SHP77 (cell line): Measurements from ENCODE around the gene COL18A1.
"Not testable (repeated sequence)": the region's sequence is repeated elsewhere in the genome, so short reads cannot be mapped to it uniquely, and the experiment has no call there.

Experiments
- DNase-seq, 2 experiments: peaks; one replicate each; lab custom pipeline; 2025; lab: John Stamatoyannopoulos, UW

Gene COL18A1

DNA sequence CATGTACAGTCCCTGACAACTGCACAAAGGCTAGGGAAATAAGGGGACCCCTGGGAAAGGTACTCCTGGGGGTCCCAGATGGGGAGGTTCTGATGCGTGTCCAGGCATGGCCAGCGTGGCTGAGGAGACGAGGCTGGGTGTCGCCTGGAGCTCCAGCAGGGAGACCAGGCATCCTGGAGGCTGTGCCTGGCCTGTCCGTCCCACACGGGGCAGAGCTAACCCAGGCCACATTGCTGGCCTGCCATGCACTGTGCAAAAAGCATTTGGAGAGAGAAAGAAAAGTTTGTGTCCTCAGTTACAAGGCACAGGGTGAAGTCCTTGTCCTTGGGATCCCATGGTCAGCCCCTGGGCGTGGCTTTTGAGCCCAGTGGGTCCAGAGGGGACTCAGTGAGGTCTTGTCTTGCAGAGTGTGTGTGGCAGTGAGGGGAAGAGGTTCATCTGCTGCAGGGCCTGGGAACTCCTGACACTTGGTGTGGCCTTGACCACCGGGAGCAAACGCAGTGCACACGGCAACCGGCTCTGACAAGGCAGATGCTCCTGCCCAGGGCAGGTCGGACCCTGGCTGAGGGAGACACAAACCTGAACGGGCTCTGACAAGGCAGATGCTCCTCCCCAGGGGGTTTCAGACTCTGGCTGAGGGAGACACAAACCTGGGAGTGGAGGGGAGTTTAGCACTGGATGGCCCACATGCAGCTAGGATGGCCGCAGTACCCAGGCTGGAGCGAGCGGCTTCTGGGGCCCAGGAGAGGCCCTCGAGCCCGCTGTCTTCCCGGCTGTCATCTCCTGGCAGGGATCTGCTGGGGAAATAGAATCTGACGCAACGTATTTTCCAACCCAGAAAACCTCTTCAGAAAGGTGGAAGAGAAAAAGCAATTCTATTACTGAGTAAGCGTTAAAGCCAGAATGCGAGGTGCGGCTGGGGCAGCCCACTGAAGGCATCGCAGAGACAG lies 37.3 kb upstream of the COL18A1 start:
- DNase-seq = no peak

DNA sequence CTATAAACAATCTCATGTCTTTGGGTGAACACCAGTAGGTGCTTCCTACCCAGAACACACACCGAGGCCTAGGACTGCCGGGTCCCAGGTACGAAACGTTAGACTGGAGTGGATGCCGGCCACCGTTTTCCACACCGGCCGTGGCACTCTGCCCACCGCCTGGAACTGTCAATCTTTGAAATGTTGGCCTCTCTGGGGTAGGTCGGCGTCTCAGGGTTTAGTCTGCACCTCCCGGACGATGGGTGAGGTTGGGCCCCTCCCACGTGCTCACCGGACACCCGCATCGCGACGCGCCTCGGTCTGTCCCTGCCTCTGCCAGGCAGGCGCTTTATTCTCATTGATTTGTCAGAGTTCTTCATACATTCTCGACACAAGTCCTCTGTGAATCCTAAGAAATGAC lies 35.9 kb upstream of the COL18A1 start:
- DNase-seq = not testable (repeated sequence)

DNA sequence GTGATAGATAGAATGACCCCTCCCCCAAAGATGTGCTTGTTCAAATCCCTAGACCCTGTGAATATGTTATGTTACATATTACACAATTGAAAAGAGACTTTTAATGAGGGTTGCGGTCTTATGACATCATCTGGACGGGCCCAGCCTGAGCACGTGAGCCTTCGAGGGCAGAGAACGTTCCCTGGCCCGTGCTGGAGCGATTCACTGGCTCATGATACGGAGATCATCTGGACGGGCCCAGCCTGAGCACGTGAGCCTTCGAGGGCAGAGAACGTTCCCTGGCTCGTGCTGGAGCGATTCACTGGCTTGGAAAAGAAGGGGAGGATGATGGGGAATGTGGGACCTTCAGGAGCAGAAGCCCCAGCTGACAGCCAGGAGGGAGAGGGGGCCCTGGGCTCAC lies 34.4 kb upstream of the COL18A1 start:
- DNase-seq = no peak

DNA sequence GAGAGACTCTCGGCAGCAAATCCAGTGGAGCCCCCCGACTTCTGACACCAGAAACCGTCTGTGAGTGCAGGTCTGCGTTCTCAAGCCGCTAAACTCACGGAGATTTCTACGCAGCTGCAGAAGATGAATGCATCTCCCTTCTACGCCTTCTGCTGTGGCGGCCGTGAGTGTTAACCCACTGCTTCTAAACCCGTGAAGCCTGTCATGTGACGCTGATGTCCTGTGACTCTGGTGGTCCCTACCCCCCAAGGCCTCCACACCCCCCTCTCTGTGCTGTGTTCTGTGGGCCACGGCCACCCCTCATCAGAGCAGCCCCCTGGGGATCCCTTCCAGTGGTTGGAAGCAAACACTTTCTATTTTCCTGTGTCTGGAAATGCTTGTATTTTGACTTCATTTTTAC lies 33.9 kb upstream of the COL18A1 start:
- no peak for DNase-seq

DNA sequence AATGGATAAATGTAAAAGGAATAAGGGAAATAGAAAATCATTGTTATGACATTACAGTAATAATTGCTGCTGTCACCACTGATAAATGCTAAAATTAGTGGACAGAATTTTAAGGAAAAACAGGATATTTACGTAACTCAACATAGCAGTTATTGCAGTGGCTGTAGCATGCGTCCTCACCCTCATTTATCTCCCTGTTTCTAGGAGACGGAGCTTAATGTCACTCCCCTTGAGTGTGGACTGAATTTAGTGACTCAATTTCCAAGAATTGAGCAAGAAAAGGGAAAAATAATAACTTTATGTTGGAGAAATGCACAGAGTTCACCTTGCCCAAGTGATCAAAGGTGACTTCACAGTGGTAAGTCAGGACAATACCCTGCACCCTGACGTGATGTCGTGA lies 33.3 kb upstream of the COL18A1 start:
- no peak for DNase-seq

DNA sequence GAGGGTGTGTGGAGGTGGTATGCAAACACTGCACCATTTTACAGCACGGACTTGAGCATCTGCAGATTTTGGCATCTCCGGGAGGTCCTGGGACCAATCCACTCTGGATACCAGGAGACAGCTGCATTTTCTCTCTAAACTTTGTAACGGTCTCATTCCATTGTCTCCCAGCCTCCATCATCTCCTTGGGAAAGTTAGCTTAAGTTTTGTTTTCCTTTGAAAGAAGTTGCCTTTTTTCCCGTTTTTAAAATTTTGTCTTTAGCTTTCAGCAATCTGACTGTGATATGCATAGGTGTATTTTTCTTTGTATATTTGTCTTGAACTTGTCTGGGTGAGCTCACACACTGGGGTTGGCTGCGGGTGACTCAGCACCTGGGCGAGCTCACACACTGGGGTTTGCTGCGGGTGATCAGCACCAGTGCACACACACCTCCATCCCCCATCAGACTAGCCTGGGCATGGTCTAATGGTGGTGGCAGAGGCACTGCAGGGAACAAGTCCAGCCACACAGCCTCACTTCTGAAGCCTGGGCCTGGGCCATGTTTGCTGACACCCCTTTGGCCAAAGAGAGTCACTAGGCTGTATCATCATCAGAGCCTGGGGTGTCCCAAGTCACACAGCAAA lies 32.1 kb upstream of the COL18A1 start:
- DNase-seq = no peak

DNA sequence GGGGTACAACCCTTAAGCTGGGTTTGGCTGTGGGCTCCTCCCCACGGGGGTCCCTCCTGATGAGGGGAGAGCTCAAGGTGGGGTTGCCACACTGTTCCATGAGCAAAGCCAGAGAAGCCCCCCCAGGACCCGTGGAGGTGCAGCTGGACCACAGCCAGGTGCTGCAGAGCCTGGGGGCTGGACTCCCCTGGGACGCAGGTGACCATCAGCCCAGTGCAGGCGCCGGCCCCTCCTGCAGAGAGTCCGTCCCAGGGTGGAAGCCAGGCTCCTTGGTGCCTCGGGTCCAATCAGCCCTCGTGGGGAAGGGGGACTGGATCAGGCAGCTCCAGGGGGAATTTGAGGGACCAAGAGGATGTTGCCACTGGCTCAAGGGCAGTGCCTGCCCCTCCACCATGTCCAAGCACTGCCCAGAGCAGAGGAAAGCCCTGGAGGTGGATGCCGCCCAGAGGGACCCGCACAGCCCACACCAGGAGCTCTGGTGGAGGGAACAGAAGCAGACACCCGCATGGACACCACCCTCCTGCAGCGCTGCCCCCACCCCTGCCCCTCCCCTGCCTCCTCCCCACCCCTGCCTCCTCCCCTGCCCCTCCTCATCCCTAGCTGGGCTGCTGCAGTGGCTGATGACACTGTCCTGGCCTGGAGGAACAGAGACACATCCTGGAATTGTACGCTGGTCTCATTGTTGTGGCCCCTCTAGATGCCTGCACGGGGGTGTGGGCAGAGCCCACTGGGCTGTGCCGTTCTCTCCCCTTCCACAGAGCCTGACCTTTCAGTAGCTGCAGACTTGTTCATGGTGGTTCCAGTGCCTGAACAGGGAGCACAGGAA lies 30.8 kb upstream of the COL18A1 start:
- DNase-seq = no peak

DNA sequence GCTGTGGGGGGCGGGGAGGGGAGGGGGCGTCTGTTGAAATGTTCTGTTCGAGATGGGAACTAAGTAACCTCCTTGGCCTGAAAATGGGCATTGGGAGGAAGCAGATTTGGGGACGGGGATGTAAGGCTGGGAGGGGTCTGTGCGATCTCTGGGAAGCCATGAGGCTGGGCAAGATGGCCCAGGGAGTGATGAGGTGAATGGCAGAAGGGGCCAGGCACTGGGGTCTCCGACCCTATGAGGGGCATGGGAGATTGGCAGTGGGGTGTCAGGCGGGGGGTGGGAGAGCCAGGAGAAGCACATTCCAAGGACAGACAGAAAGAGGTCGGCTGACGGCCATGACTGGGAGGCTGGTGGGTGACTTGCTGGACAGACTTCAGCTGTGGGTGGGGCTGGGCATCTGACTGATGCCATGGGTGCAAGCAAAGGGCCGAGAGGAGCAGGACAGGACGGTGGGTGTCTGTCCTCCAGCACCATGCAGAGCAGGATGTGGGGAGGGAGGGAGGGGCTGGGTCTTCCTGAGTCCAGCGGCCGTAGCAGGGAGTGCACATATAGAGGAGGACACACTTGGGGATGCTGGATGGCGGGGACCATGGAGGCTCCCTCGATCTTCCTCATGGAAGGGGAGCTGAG lies 30.0 kb upstream of the COL18A1 start:
- no peak for DNase-seq

DNA sequence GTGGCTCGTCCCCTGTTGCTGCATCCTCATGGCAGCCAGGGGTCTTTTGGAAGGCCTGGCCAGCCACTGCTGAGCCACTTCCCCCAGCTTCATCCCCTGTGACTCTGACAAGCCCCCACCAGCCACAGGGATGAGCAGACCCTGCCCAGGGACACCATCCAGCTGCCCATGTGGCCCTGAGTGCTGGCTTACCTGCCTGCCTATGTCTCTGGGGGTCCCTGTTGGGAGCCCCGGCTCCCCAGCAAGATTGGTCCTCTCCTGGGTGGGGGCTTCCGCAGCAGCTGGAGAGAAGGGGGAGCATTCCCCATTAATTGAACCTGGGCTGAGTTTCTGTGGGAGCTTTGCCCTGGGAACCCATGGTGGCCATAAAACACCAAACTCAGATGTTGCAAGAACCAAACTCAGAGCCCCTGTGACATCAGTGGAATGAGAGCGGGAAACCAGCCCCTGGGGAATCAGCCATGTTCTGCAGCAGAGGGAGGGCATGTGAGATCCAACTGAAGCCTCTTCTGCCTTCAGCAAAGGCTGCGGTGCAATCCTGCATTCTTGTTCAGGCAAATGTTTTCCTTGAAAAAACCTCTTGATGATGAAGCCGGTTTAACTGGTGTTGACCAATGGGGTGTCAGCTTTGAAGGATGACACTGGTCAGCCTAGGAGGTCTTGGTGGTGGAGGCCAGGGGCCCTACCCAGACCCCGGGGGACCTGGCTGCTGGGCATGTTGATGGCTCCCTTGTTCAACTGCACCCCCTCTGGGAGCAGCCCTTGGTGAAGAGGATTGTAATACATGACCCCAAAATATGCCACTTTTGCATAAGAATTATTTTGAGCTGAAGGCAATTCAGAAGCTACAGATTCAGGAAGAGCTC lies 28.3 kb upstream of the COL18A1 start:
- DNase-seq = no peak

DNA sequence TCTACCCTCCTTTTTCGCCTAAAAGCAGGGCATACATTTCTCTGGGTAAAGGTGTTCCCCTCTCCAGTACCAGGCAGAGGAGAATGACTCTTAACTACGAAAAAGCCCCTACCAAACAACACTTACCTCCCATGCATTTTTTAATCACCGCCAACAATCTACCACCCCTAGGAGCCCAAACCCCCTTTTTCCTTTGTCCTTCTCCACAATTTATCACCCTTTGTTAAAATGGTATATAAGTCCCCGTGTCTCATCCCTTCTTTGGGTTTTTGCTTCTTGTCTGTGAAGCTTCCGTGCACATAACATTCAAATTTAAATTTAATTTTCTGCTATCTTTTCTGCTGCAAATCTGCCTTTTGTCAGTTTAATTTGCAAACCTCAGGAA lies 27.6 kb upstream of the COL18A1 start:
- DNase-seq = no peak

DNA sequence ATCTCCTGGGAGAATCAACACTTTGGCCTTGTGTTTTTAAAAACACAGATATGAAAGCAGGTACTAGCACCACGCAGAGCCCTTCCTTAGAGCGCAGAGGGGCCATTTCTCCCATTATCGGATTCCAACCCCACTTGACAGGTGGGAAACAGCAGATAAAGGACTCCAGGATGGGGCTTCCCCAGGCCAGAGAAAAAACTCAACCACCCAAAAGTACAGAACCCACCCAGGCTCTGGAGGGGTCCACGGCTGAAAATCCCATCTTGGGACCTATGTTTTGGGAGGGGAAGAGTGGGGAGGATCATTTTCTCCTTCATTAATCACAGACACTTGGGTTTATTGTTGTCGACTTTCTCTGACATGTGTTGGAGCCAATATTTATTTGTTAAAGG lies 27.1 kb upstream of the COL18A1 start:
- no peak for DNase-seq

DNA sequence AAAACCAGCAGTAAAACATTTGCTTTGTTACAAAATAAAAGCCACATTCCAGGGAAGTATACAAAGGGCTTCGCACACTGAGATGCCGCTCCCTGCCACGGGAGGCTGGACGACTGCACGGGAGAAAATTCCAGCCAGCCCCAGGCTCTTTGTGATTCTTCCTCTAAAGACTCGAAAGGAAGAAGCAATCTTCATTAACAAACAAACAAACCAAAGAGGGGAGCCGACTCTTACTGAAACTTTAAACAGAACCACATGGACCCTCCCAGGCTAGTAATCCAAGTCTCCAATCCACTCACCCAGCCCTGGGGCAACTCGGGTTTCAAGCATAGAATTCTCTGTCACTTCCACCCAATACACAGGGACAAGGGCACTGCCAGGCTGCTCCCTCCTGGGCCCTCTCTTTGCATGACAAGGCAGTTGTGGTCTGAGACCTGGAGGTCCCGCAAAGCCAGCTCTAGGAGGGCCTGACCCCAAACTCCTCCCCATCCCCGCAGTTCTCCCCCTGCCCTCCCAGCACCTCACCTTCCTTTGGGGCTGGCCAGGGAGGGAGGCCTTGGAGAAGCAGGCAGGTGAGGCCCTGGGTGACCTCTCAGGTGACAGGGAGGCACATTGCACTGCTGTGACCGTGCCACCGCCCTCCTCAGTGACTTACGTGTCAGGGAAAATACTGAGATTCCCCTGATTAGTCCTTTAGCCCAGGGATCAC lies 26.6 kb upstream of the COL18A1 start:
- DNase-seq = no peak

DNA sequence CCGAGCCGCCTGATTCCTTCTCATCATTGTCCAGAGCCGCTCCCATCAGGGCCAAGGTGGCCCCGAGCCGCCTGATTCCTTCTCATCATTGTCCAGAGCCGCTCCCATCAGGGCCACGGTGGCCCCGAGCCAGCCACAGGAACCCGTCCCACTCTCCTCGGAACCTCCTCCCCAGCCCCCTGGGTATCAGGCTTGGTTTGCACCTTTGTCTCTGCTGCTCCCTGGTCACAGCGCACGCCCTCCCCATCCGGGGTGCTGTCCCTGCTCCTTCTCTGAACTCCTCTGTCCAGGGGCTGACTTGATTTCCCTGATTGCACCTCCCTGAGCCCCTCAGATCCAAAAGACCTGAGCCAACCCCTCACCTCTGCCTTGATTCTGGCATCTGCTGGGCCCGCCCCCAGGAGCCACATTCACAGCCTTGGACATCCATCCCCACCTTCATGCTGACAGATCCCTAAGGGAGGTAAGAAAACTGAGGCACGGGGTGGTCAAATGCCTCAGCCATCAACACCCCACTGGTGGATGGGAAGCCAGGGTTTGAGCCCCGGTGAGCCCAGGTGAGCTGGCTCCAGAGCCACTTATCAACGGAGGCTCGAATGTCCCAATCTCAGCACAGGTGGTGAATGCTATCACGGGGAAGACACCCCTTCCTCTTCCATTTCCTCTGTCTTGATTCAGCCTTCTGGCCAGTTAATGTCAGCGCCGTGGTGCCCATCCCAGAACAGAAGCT lies 25.6 kb upstream of the COL18A1 start:
- no peak for DNase-seq

DNA sequence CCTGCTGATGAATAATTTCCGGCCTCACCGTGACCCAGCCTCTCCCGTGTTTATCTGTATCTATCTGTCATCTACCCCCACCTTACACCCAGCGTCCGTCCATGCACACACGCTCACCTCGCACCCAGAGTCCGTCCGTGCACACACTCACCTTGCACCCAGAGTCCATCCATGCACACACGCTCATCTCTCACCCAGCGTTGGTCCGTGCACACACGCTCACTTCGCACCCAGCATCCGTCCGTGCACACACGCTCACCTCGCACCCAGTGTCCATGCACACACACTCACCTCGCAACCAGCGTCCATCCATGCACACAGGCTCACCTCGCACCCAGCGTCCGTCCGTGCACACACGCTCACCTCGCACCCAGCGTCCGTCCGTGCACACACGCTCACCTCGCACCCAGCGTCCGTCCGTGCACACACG lies 25.0 kb upstream of the COL18A1 start:
- no peak for DNase-seq

DNA sequence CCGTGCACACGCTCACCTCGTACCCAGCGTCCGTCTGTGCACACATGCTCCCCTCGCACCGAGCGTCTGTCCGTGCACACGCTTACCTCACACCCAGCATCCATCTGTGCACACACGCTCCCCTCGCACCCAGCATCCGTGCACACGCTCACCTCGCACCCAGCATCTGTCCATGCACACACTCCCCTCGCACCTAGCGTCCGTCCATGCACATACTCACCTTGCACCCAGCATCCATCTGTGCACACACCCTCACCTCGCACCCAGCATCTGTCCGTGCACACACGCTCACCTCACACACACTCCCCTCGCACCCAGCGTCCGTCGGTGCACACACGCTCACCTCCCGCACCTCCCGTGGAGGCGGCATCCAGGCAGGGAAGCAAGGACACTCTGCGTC lies 24.4 kb upstream of the COL18A1 start:
- no peak for DNase-seq

DNA sequence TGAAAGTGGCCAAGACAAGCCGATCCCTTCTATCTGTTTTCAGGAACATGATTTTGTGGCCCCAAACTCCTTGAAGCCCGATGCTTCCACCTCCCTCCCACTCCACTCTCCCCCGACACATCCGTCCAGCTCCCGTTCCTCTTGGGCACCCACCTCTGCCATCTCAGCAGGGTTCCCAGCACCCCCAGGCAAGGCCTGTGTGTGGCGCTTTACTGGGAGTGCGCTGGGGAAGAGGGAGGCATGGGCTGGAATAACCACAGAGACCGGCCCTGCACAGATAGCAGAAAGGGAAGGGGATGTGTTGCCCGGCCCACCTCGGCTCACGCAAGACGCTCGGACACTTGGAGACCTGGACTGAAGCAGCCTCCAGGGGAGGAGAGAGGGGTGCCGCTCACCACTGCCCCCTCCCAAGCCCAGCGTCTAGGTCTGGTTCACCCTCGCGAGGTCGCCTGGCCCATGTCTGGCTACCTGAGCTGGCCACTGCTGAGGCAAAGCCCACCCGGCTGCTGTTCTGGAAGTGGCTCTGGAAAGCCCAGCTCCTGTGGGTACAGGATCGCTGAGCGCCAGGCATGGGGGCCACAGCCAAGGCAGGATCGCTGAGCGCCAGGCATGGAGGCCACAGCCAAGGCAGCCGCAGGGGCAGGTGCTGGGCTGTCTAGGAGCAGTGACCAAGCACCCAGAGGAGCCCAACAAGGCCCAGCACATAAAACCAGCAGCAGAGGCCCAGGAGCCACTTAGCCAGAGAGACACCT lies 23.8 kb upstream of the COL18A1 start:
- DNase-seq = no peak

DNA sequence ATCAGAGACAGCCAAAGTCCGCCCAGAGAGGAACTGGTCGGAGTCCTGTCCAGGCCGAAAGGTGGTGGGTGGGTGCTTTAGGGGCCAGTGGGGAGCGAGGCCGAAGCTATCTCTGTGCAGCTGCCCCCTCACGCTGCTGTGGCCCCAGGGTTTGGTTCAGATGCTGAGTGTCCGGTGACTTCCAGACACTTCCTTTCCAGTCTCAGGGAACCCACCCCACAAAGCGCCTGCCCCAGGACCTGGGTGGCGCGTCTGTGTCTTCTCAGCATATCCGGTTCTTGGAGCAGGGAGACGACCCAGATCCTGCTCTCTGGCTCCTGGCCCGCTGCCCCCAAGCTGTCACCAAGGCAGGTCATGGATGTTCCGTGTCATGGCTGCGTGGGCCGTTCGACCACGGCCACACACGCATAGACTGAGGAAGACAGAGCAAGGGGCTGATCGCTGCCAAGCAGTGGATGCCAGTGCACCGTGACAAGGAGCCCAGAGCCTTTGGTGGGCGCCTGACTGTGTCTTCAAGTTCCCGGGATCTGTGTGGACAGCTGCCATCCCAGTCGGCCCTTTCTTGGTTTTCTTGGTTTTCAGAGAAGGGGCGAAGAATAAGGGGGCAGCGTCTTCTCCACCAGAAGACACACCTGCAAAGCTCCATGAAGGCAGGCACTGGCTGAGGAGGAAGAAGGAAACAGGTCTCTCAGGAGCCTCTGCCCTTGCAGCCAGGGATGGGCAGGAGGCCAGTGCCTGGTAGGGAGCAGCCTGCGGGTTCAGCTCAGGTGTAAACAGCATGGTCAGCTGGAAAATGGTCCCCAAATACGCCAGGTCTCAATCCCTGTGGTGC lies 22.9 kb upstream of the COL18A1 start:
- no peak for DNase-seq

DNA sequence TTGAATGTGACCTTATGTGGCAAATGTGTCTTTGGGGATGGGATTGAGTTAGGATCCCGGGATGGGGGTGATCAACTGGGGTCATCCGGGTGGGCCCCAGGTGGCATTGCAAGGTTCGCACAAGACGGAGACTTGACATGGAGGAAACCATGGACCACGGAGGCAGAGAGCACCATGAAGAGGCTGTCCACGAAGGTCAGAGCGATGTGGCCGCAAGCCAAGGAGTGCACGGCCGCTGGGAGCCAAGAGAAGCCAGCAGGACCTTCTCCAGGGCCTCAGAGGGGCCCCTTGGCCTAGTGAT lies 22.3 kb upstream of the COL18A1 start:
- DNase-seq = no peak
